ENCODE measurements around the gene ZNF536.

DNA sequence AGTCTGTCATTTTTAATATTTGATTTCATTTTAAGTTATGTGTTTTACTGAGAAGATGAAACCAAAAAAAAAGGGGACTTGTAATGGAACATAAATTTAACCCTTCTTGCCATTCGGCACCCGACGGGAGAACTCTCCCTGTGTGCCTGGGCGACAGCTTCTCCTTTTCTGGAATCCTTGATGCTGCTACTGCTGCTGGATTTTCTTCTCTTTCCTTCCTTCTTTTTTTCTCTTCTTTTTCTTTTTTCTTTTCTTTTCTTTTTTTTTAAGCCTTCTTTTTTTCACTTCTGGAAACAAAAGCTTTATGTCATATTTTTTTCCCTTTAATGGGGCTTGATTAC, 11.1 kb upstream of the ZNF536 start:
- no peak for TF ChIP-seq PHB2 (IDR thresholded peaks at IDR 0.05; ENCODE audit: partially characterized antibody)
- TF ChIP-seq ZNF350 (CRISPR knock-in tag; IDR thresholded peaks at IDR 0.05; ENCODE audit: borderline replicate concordance, low read depth): no peak
